ENCODE results near the gene COL18A1.

- no peak for TF ChIP-seq CTCF (IDR thresholded peaks at IDR 0.05)
- no peak for TF ChIP-seq SIN3A (IDR thresholded peaks at IDR 0.05; ENCODE audit: borderline replicate concordance, insufficient read depth, low read depth, low read length)
Measured at GRCh38 chr21:45536301-45537081, 131.5 kb downstream of the COL18A1 start.

Data from Panc1 (cell line).